Measurements from ENCODE around the gene AGAP1. TPM values are rescaled to one million over a fixed set of nuclear protein-coding genes. Genes with fewer than 3 reads are reported as not detected.

AGAP1 gene
- total and polyA plus RNA-seq, 2 donors (not counting 3 experiments of a cell fraction or from before 2014, with no cell fraction given): 10.2 to 20.9 TPM

- Histone ChIP-seq H3K9me3 (replicated peaks; ENCODE audit: control insufficient read depth, insufficient read depth, low read length) (no peaks in the 10 kb centered on the region), H3K4me1 (ENCODE audit: control insufficient read depth, extremely low read depth, insufficient read depth, low read length) (no peaks in the 10 kb centered on the region), H3K4me2 (ENCODE audit: insufficient read depth, low read length) (no peak overlapping the region), H2AFZ (ENCODE audit: low read depth, low read length) (no peak overlapping the region), H3K9ac (replicated peaks; ENCODE audit: extremely low read depth, insufficient read depth, low read length) (no peak overlapping the region), H4K20me1 (replicated peaks; ENCODE audit: control insufficient read depth, extremely low read depth, insufficient read depth, low read length) (no peaks in the 10 kb centered on the region), H3K9me1 (replicated peaks; ENCODE audit: control insufficient read depth, extremely low read depth, insufficient read depth, low read length) (no peaks in the 10 kb centered on the region), H3K79me2 (ENCODE audit: control insufficient read depth, insufficient read depth, low read length) (no peaks in the 10 kb centered on the region), H3K36me3 (ENCODE audit: control insufficient read depth in 2 of 2, extremely low read depth in 1 of 2, insufficient read depth in 2 of 2, low read length in 2 of 2) (no peaks in the 10 kb centered on the region), H3K27ac (ENCODE audit: insufficient read depth, low read depth, low read length) (no peak overlapping the region), H3K27me3 (ENCODE audit: control insufficient read depth in 2 of 2, insufficient read depth in 2 of 2, low read length in 2 of 2) (no peaks in the 10 kb centered on the region), H3K4me3 (replicated peaks in 1 of 3; ENCODE audit: insufficient read depth in 1 of 3, low read depth in 1 of 3, low read length in 3 of 3) (no peak overlapping the region)
- ChIA-PET POLR2A (no interaction called here), CTCF (no interaction called here)
- FAIRE-seq (no peak), DNase-seq (ENCODE audit: low read depth, low spot score) (no peak)
- dilution Hi-C loops (cut with MboI; ENCODE audit: extremely low pct_ligation_motif_present, low sequenced_read_pairs) (no loop called here), intact Hi-C loops (cut with micrococcal nuclease) (no loop called here)
- TF ChIP-seq POLR2A (IDR thresholded peaks at IDR 0.05; ENCODE audit: low read depth, low read length) (no peak), GATA2 (IDR thresholded peaks at IDR 0.05; ENCODE audit: insufficient read depth, insufficient read length, low read depth, low read length) (no peak), MYC (IDR thresholded peaks at IDR 0.05; ENCODE audit: low read depth, low read length) (no peak), CTCF (IDR thresholded peaks at IDR 0.05; ENCODE audit: extremely low read depth in 1 of 2, insufficient read depth in 1 of 2, low read depth in 1 of 2, low read length in 2 of 2) (no peak), FOS (IDR thresholded peaks at IDR 0.05; ENCODE audit: borderline replicate concordance, insufficient read depth, low read length) (no peak), POLR2AphosphoS5 (IDR thresholded peaks at IDR 0.05; ENCODE audit: insufficient read depth, low read depth, low read length) (no peak)
- no TSS peak for BruUV-seq (replicated peaks)
Observed at GRCh38 chr2:236041616-236042015, 547.8 kb downstream of the AGAP1 start.

- no peak for DNase-seq (ENCODE audit: low read depth, low spot score)
- Histone ChIP-seq H3K27ac (ENCODE audit: insufficient read depth, low read depth, low read length) (no peak overlapping the region), H3K9ac (replicated peaks; ENCODE audit: extremely low read depth, insufficient read depth, low read length) (no peak overlapping the region), H3K4me3 (replicated peaks in 1 of 3; ENCODE audit: insufficient read depth in 1 of 3, low read depth in 1 of 3, low read length in 3 of 3) (no peak overlapping the region), H3K4me1 (ENCODE audit: control insufficient read depth, extremely low read depth, insufficient read depth, low read length) (no peaks in the 10 kb centered on the region), H3K36me3 (ENCODE audit: control insufficient read depth in 2 of 2, extremely low read depth in 1 of 2, insufficient read depth in 2 of 2, low read length in 2 of 2) (no peaks in the 10 kb centered on the region), H3K79me2 (ENCODE audit: control insufficient read depth, insufficient read depth, low read length) (no peaks in the 10 kb centered on the region), H4K20me1 (replicated peaks; ENCODE audit: control insufficient read depth, extremely low read depth, insufficient read depth, low read length) (no peaks in the 10 kb centered on the region), H3K9me1 (replicated peaks; ENCODE audit: control insufficient read depth, extremely low read depth, insufficient read depth, low read length) (no peaks in the 10 kb centered on the region), H2AFZ (ENCODE audit: low read depth, low read length) (no peak overlapping the region), H3K4me2 (ENCODE audit: insufficient read depth, low read length) (no peak overlapping the region), H3K9me3 (replicated peaks; ENCODE audit: control insufficient read depth, insufficient read depth, low read length) (no peaks in the 10 kb centered on the region), H3K27me3 (ENCODE audit: control insufficient read depth in 2 of 2, insufficient read depth in 2 of 2, low read length in 2 of 2) (no peaks in the 10 kb centered on the region)
- ChIA-PET POLR2A (no interaction called here), CTCF (no interaction called here)
- FAIRE-seq: no peak
- intact Hi-C loops (cut with micrococcal nuclease) (no loop called here), dilution Hi-C loops (cut with MboI; ENCODE audit: extremely low pct_ligation_motif_present, low sequenced_read_pairs) (no loop called here)
- BruUV-seq (replicated peaks): no TSS peak
- TF ChIP-seq MYC (IDR thresholded peaks at IDR 0.05; ENCODE audit: low read depth, low read length) (no peak), FOS (IDR thresholded peaks at IDR 0.05; ENCODE audit: borderline replicate concordance, insufficient read depth, low read length) (no peak)
Observed at GRCh38 chr2:236042087-236042486, 548.2 kb downstream of the AGAP1 start.

Data from endothelial cell of umbilical vein (primary cell).